H1 (cell line): ENCODE results near the gene ECE2.

ENCODE experiments used
- CHD2 ChIP-seq: IDR thresholded peaks from 2 replicates; pipeline ENCODE4 v1.6.1; 2012; ENCODE audit warnings: low read length, improper control_type of control experiment
- EP300 ChIP-seq, 2 experiments: IDR thresholded peaks; 1 replicate in 1 of 2; 2 replicates in 1 of 2; pipeline ENCODE4 v1.6.1; 2011 to 2012; ENCODE audit warnings: low read depth in 2 of 2, low read length in 2 of 2, mild to moderate bottlenecking in 2 of 2, borderline replicate concordance in 1 of 2, inconsistent platforms in 1 of 2, moderate library complexity in 1 of 2
- GABPA ChIP-seq: IDR thresholded peaks from 2 replicates; pipeline ENCODE4 v1.6.1; 2011; ENCODE audit warnings: mild to moderate bottlenecking, low read length, moderate library complexity, borderline replicate concordance; ENCODE audit not compliant: insufficient read depth
- JUND ChIP-seq: IDR thresholded peaks from 2 replicates; pipeline ENCODE4 v1.6.1; 2011; ENCODE audit warnings: mild to moderate bottlenecking, improper control_type of control experiment, low read length
- KDM1A ChIP-seq: fragments of 200-600, 300-600 bp; sonication (generic); IDR thresholded peaks from 2 replicates; pipeline ENCODE4 v1.7.1; 2016; ENCODE audit warnings: mild to moderate bottlenecking, low read length, borderline replicate concordance
- PHF8 ChIP-seq: fragments of 200-600 bp; sonication (generic); conservative IDR thresholded peaks from 2 replicates; pipeline ENCODE4 v1.7.1; 2012; ENCODE audit warnings: low read depth, mild to moderate bottlenecking, inconsistent platforms, low read length, moderate library complexity
- POLR2A ChIP-seq, 2 experiments: IDR thresholded peaks; 1 replicate in 1 of 2; 2 replicates in 1 of 2; pipeline ENCODE4 v1.6.1; 2011; ENCODE audit warnings: low read depth in 2 of 2, low read length in 2 of 2, mild to moderate bottlenecking in 2 of 2; ENCODE audit errors: control extremely low read depth in 1 of 2
- RFX5 ChIP-seq: IDR thresholded peaks from 2 replicates; pipeline ENCODE4 v1.6.1; 2011; ENCODE audit warnings: low read depth, low read length, improper control_type of control experiment, borderline replicate concordance
- SRF ChIP-seq: IDR thresholded peaks from 2 replicates; pipeline ENCODE4 v1.6.1; 2011; ENCODE audit warnings: mild to moderate bottlenecking, low read depth, low read length, moderate library complexity
- YY1 ChIP-seq: IDR thresholded peaks from 2 replicates; pipeline ENCODE4 v1.6.1; 2011; ENCODE audit warnings: low read depth, mild to moderate bottlenecking, low read length
- TF ChIP-seq, protein P1 (sequence below), 3 experiments: IDR thresholded peaks; 1 replicate in 2 of 3; 2 replicates in 1 of 3; pipeline versions ENCODE4 v1.5.1 to v1.6.1; 2011; ENCODE audit warnings: low read length in 3 of 3, mild to moderate bottlenecking in 3 of 3, inconsistent platforms in 2 of 3, low read depth in 1 of 3, moderate library complexity in 1 of 3; ENCODE audit not compliant: insufficient read depth in 1 of 3; ENCODE audit errors: control extremely low read depth in 1 of 3
- TF ChIP-seq, protein P2 (sequence below): IDR thresholded peaks from 2 replicates; pipeline ENCODE4 v1.6.1; 2012; ENCODE audit warnings: inconsistent platforms

DNA sequence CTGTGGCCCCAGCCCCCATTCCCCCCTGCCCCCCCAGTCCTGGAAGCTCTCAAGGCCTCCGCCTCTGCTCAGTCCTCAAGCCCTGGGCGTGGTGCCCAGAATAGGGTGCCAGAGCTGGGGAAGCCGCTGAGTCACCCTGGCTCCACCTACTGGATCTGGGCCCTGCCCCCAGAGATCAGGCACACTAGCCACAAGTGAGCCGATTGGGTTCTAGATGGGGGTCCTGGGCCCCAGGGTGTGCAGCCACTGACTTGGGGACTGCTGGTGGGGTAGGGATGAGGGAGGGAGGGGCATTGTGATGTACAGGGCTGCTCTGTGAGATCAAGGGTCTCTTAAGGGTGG is 44.3 kb downstream of the ECE2 start:
- TF ChIP-seq, protein P1, sequence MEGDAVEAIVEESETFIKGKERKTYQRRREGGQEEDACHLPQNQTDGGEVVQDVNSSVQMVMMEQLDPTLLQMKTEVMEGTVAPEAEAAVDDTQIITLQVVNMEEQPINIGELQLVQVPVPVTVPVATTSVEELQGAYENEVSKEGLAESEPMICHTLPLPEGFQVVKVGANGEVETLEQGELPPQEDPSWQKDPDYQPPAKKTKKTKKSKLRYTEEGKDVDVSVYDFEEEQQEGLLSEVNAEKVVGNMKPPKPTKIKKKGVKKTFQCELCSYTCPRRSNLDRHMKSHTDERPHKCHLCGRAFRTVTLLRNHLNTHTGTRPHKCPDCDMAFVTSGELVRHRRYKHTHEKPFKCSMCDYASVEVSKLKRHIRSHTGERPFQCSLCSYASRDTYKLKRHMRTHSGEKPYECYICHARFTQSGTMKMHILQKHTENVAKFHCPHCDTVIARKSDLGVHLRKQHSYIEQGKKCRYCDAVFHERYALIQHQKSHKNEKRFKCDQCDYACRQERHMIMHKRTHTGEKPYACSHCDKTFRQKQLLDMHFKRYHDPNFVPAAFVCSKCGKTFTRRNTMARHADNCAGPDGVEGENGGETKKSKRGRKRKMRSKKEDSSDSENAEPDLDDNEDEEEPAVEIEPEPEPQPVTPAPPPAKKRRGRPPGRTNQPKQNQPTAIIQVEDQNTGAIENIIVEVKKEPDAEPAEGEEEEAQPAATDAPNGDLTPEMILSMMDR (IDR thresholded peaks at IDR 0.05; ENCODE audit: control extremely low read depth in 1 of 3, insufficient read depth in 1 of 3, low read depth in 1 of 3, low read length in 3 of 3): no peak
- TF ChIP-seq RFX5 (no peak), POLR2A (IDR thresholded peaks at IDR 0.05; ENCODE audit: control extremely low read depth in 1 of 2, low read depth in 2 of 2, low read length in 2 of 2) (no peak), CHD2 (no peak), GABPA (no peak), KDM1A (no peak), YY1 (no peak), PHF8 (no peak), JUND (no peak), EP300 (IDR thresholded peaks at IDR 0.05; ENCODE audit: borderline replicate concordance in 1 of 2, low read depth in 2 of 2, low read length in 2 of 2) (no peak), SRF (no peak)
- TF ChIP-seq, protein P2, sequence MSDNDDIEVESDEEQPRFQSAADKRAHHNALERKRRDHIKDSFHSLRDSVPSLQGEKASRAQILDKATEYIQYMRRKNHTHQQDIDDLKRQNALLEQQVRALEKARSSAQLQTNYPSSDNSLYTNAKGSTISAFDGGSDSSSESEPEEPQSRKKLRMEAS: no peak
